ENCODE data around the gene NACA.

NACA gene

DNA sequence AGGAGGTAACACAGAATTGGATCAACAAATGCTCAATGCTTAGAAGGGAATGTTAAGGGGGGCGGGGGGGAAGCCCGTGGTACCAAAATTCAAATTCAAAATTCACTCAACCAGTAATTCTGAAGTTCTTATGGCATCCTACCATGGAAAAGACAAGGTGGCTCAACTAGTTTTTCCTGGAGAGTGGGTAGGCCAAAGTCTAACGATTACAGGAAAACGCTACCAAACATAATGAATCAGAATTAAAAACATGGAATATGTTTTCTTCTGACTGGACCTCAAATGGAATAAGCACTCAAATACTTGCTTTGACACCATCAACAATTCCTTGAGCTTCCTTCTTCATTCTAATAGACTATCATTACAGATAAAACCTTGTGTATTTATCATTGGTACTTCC lies 2.3 kb downstream of the NACA start:
- CTCF ChIA-PET = interaction anchor here (2.0 kb wide), 1 partner anchor 86 kb away, joined by 8 read pairs; no protein-coding TSS in a partner anchor
- peaks cover 20 to 69% of the 10 kb centered on the region in 2 experiments; a peak in 2 of 3 replicates for H3K36me3 ChIP-seq (ENCODE audit: control insufficient read depth in 2 of 2, insufficient read depth in 1 of 2, low read length in 2 of 2)
- POLR2A ChIA-PET = interaction anchor here (1.3 to 5.1 kb wide), 2 partner anchors 35 to 86 kb away, joined by 6 to 63 read pairs; partner anchors contain the start of gene PTGES3

DNA sequence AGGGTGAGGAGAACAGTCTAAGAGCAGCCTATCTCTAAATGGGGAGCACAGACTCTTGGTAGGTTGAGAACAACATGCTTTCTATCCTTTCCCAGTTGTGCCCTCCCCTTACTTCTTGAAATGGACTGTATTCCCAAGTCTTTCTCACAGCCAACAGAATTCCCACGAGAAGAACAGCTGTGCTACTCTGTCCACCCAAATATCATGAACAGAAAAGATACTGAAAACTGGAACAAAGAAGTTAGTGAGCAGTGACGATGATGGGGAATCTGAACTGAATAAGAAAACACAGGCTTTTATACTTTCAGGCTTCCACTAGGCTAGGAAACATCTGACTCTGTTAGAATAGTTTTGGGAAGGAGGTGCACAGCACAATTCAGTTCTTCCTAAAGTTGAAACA lies 3.4 kb downstream of the NACA start:
- TF ChIP-seq ZNF558 (tag by site-specific recombination; IDR thresholded peaks at IDR 0.05) (no peak), ZNF510 (tag by site-specific recombination; IDR thresholded peaks at IDR 0.05; ENCODE audit: insufficient replicate concordance) (no peak)
- TF ChIP-seq, protein P1, sequence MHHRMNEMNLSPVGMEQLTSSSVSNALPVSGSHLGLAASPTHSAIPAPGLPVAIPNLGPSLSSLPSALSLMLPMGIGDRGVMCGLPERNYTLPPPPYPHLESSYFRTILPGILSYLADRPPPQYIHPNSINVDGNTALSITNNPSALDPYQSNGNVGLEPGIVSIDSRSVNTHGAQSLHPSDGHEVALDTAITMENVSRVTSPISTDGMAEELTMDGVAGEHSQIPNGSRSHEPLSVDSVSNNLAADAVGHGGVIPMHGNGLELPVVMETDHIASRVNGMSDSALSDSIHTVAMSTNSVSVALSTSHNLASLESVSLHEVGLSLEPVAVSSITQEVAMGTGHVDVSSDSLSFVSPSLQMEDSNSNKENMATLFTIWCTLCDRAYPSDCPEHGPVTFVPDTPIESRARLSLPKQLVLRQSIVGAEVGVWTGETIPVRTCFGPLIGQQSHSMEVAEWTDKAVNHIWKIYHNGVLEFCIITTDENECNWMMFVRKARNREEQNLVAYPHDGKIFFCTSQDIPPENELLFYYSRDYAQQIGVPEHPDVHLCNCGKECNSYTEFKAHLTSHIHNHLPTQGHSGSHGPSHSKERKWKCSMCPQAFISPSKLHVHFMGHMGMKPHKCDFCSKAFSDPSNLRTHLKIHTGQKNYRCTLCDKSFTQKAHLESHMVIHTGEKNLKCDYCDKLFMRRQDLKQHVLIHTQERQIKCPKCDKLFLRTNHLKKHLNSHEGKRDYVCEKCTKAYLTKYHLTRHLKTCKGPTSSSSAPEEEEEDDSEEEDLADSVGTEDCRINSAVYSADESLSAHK (tag by site-specific recombination; IDR thresholded peaks at IDR 0.05) = no peak
- peak overlapping the region; percentile 4; the same call in 1 of the 2 replicates for H3K27ac ChIP-seq (ENCODE audit: extremely low read depth, low read depth, low read length)
- peaks cover 10% of the 10 kb centered on the region; the same call in 1 of the 2 replicates for H3K4me1 ChIP-seq (ENCODE audit: control insufficient read depth, insufficient read depth, low read length)
- H3K36me3 ChIP-seq (ENCODE audit: control insufficient read depth in 2 of 2, insufficient read depth in 1 of 2, low read length in 2 of 2) = peaks cover 20 to 68% of the 10 kb centered on the region in 2 experiments; a peak in 2 of 3 replicates
- no peaks in the 10 kb centered on the region for H3K9me3 ChIP-seq (ENCODE audit: control insufficient read depth, insufficient read depth, low read depth, low read length)
- no peak overlapping the region for H3K4me3 ChIP-seq (ENCODE audit: low read depth, low read length)
- POLR2A ChIA-PET = interaction anchor here (1.0 to 7.1 kb wide), 4 partner anchors 11 to 85 kb away, joined by 3 to 53 read pairs (median 4); partner anchors contain the start of gene PTGES3
- CTCF ChIA-PET = interaction anchor here (1.0 to 1.9 kb wide), 2 partner anchors 86 to 280 kb away, joined by 3 to 8 read pairs; no protein-coding TSS in a partner anchor

More for the DNA sequence above, 2.3 kb downstream of the NACA start:
- no peaks in the 10 kb centered on the region for H3K9me3 ChIP-seq (ENCODE audit: control insufficient read depth, insufficient read depth, low read depth, low read length)
- H3K27ac ChIP-seq (ENCODE audit: extremely low read depth, low read depth, low read length) = no peak overlapping the region
- peaks cover 10% of the 10 kb centered on the region; the same call in 1 of the 2 replicates for H3K4me1 ChIP-seq (ENCODE audit: control insufficient read depth, insufficient read depth, low read length)
- H3K4me3 ChIP-seq (ENCODE audit: low read depth, low read length) = peak overlapping the region; percentile 15
- no peak for TF ChIP-seq ZBTB21 (tag by site-specific recombination; IDR thresholded peaks at IDR 0.05)
- no peak for TF ChIP-seq ZNF776 (tag by site-specific recombination; IDR thresholded peaks at IDR 0.05; ENCODE audit: borderline replicate concordance)
- TF ChIP-seq GLIS1 (tag by site-specific recombination; IDR thresholded peaks at IDR 0.05) = no peak
- TF ChIP-seq FEZF1 (tag by site-specific recombination; IDR thresholded peaks at IDR 0.05) = no peak
- TF ChIP-seq ZNF184 (tag by site-specific recombination; IDR thresholded peaks at IDR 0.05) = no peak
- no peak for TF ChIP-seq ZNF660 (tag by site-specific recombination; IDR thresholded peaks at IDR 0.05)
- no peak for TF ChIP-seq GLI2 (tag by site-specific recombination; IDR thresholded peaks at IDR 0.05; ENCODE audit: borderline replicate concordance, low read depth)
- TF ChIP-seq ZNF24 (tag by site-specific recombination; IDR thresholded peaks at IDR 0.05) = no peak
- TF ChIP-seq, protein P2, sequence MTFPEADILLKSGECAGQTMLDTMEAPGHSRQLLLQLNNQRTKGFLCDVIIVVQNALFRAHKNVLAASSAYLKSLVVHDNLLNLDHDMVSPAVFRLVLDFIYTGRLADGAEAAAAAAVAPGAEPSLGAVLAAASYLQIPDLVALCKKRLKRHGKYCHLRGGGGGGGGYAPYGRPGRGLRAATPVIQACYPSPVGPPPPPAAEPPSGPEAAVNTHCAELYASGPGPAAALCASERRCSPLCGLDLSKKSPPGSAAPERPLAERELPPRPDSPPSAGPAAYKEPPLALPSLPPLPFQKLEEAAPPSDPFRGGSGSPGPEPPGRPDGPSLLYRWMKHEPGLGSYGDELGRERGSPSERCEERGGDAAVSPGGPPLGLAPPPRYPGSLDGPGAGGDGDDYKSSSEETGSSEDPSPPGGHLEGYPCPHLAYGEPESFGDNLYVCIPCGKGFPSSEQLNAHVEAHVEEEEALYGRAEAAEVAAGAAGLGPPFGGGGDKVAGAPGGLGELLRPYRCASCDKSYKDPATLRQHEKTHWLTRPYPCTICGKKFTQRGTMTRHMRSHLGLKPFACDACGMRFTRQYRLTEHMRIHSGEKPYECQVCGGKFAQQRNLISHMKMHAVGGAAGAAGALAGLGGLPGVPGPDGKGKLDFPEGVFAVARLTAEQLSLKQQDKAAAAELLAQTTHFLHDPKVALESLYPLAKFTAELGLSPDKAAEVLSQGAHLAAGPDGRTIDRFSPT (tag by site-specific recombination; IDR thresholded peaks at IDR 0.05) = no peak
- TF ChIP-seq ZNF843 (tag by site-specific recombination; IDR thresholded peaks at IDR 0.05) = no peak
- TF ChIP-seq ZNF521 (tag by site-specific recombination; IDR thresholded peaks at IDR 0.05) = no peak
- TF ChIP-seq ZNF623 (tag by site-specific recombination; IDR thresholded peaks at IDR 0.05) = no peak
- no peak for TF ChIP-seq WT1 (tag by site-specific recombination; IDR thresholded peaks at IDR 0.05)
- TF ChIP-seq ZNF473 (tag by site-specific recombination; IDR thresholded peaks at IDR 0.05) = no peak
- TF ChIP-seq, protein P3, sequence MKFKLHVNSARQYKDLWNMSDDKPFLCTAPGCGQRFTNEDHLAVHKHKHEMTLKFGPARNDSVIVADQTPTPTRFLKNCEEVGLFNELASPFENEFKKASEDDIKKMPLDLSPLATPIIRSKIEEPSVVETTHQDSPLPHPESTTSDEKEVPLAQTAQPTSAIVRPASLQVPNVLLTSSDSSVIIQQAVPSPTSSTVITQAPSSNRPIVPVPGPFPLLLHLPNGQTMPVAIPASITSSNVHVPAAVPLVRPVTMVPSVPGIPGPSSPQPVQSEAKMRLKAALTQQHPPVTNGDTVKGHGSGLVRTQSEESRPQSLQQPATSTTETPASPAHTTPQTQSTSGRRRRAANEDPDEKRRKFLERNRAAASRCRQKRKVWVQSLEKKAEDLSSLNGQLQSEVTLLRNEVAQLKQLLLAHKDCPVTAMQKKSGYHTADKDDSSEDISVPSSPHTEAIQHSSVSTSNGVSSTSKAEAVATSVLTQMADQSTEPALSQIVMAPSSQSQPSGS (tag by site-specific recombination; IDR thresholded peaks at IDR 0.05; ENCODE audit: low read depth) = no peak
- TF ChIP-seq, protein P4, sequence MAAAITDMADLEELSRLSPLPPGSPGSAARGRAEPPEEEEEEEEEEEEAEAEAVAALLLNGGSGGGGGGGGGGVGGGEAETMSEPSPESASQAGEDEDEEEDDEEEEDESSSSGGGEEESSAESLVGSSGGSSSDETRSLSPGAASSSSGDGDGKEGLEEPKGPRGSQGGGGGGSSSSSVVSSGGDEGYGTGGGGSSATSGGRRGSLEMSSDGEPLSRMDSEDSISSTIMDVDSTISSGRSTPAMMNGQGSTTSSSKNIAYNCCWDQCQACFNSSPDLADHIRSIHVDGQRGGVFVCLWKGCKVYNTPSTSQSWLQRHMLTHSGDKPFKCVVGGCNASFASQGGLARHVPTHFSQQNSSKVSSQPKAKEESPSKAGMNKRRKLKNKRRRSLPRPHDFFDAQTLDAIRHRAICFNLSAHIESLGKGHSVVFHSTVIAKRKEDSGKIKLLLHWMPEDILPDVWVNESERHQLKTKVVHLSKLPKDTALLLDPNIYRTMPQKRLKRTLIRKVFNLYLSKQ (tag by site-specific recombination; IDR thresholded peaks at IDR 0.05; ENCODE audit: borderline replicate concordance) = no peak
- no peak for TF ChIP-seq SALL2 (tag by site-specific recombination; IDR thresholded peaks at IDR 0.05; ENCODE audit: borderline replicate concordance)
- TF ChIP-seq KLF9 (tag by site-specific recombination; IDR thresholded peaks at IDR 0.05; ENCODE audit: low read depth) = no peak
- no peak for TF ChIP-seq ZXDB (tag by site-specific recombination; IDR thresholded peaks at IDR 0.05)
- TF ChIP-seq ZNF354C (tag by site-specific recombination; IDR thresholded peaks at IDR 0.05; ENCODE audit: borderline replicate concordance, low read depth) = no peak

Data from HEK293 (cell line).